H1 (cell line): ENCODE results near the gene PRR3. TPM values are rescaled to one million over a fixed set of nuclear protein-coding genes. Genes with fewer than 3 reads are reported as not detected.

Experiments
- CTCF ChIA-PET: fragments of 300-600 bp; sonication (Branson Sonifier 250); formaldehyde crosslinking; loops from one replicate; lab custom pipeline; 2021; ENCODE audit not compliant: partially characterized antibody; lab: Charles Lee
- POLR2A ChIA-PET: fragments of 300-600 bp; sonication (Branson Sonifier 250); formaldehyde crosslinking; loops from one replicate; lab custom pipeline; 2021; ENCODE audit warnings: inconsistent platforms; ENCODE audit not compliant: partially characterized antibody; lab: Charles Lee
- DNase-seq, 2 experiments: peaks; one replicate each; pipeline versions ENCODE4 v3.0.0 to v3.0.0-alpha.2; 2010 to 2022; ENCODE audit warnings: low spot score in 2 of 2, low read depth in 1 of 2, mixed read lengths in 1 of 2
- FAIRE-seq: peaks from 2 replicates; lab custom pipeline; 2011; peaks lifted over from hg19 to GRCh38; lab: Jason Lieb, UNC
- H2AFZ ChIP-seq: 2 replicates; pipeline ENCODE4 v1.8.1; 2012; ENCODE audit warnings: low read length, inconsistent platforms
- H2AK5ac ChIP-seq: 2 replicates; pipeline ENCODE4 v1.6.1; 2013; ENCODE audit warnings: low read depth, low read length
- H2BK120ac ChIP-seq: replicated peaks from 2 replicates; pipeline ENCODE3; 2013; ENCODE audit warnings: low read depth, low read length, inconsistent platforms
- H2BK12ac ChIP-seq: 2 replicates; pipeline ENCODE4 v1.6.1; 2013; ENCODE audit warnings: low read depth, low read length
- H2BK15ac ChIP-seq: 2 replicates; pipeline ENCODE4 v1.6.1; 2013; ENCODE audit warnings: low read length
- H2BK20ac ChIP-seq: 2 replicates; pipeline ENCODE4 v1.6.1; 2013; ENCODE audit warnings: low read length
- H2BK5ac ChIP-seq: 2 replicates; pipeline ENCODE4 v1.6.1; 2013; ENCODE audit warnings: low read depth, low read length
- H3K14ac ChIP-seq: 2 replicates; pipeline ENCODE4 v1.6.1; 2013; ENCODE audit warnings: inconsistent platforms; ENCODE audit not compliant: insufficient read length
- H3K18ac ChIP-seq: 2 replicates; pipeline ENCODE4 v1.6.1; 2013; ENCODE audit warnings: low read length; ENCODE audit errors: extremely low read depth
- H3K23ac ChIP-seq: 2 replicates; pipeline ENCODE4 v1.6.1; 2013; ENCODE audit warnings: inconsistent platforms; ENCODE audit not compliant: insufficient read length
- H3K23me2 ChIP-seq: 2 replicates; pipeline ENCODE4 v1.6.1; 2013; ENCODE audit warnings: low read depth, low read length
- H3K27ac ChIP-seq: 2 replicates; pipeline ENCODE4 v1.6.1; 2011; ENCODE audit warnings: low read depth, low read length, inconsistent platforms
- H3K27me3 ChIP-seq, 4 experiments: replicated peaks in 1 of 4; 1 replicate in 1 of 4; 2 replicates in 3 of 4; pipeline versions ENCODE4 v1.6.1 to v1.8.1; 2011 to 2013; ENCODE audit warnings: low read length in 3 of 4, mild to moderate bottlenecking in 3 of 4, inconsistent platforms in 2 of 4, mixed read lengths in 2 of 4, moderate library complexity in 1 of 4; ENCODE audit not compliant: control insufficient read depth in 3 of 4, insufficient read depth in 3 of 4; ENCODE audit errors: extremely low read depth in 1 of 4
- H3K36me3 ChIP-seq, 4 experiments: 2 replicates each; pipeline versions ENCODE4 v1.6.1 to v1.8.1; 2011 to 2013; ENCODE audit warnings: mild to moderate bottlenecking in 4 of 4, low read length in 3 of 4, moderate library complexity in 2 of 4, control low read depth in 1 of 4, inconsistent platforms in 1 of 4; ENCODE audit not compliant: insufficient read depth in 4 of 4, control insufficient read depth in 2 of 4
- H3K4ac ChIP-seq: replicated peaks from 2 replicates; pipeline ENCODE3; 2013; ENCODE audit warnings: low read length, low read depth, mixed read lengths, inconsistent platforms; ENCODE audit not compliant: insufficient read length
- H3K4me1 ChIP-seq, 4 experiments: replicated peaks in 1 of 4; 1 replicate in 1 of 4; 2 replicates in 3 of 4; pipeline versions ENCODE4 v1.6.1 to v1.8.1; 2011 to 2013; ENCODE audit warnings: low read length in 3 of 4, inconsistent platforms in 2 of 4, mixed read lengths in 1 of 4; ENCODE audit not compliant: insufficient read depth in 4 of 4, control insufficient read depth in 3 of 4
- H3K4me2 ChIP-seq, 2 experiments: 2 replicates each; pipeline versions ENCODE4 v1.6.1 to v1.8.1; 2011 to 2013; ENCODE audit warnings: low read depth in 2 of 2, low read length in 2 of 2, control low read depth in 1 of 2, inconsistent platforms in 1 of 2, mild to moderate bottlenecking in 1 of 2; ENCODE audit not compliant: insufficient read depth in 1 of 2
- H3K4me3 ChIP-seq, 4 experiments: fragments of 200-600, 300-600 bp in 1 of 4; sonication (generic), shearing (Covaris generic), sonication (Bioruptor Twin) in 1 of 4; 2 replicates each; pipeline versions ENCODE4 v1.5.1 to v1.8.1; 2011 to 2016; ENCODE audit warnings: low read length in 4 of 4, low read depth in 3 of 4, control low read depth in 2 of 4, inconsistent platforms in 2 of 4, mild to moderate bottlenecking in 2 of 4, mixed read lengths in 1 of 4, moderate library complexity in 1 of 4; ENCODE audit not compliant: insufficient read depth in 2 of 4; ENCODE audit errors: extremely low read depth in 1 of 4
- H3K56ac ChIP-seq: replicated peaks from 2 replicates; pipeline ENCODE3; 2013; ENCODE audit warnings: low read depth, mild to moderate bottlenecking, mixed read lengths, low read length, inconsistent platforms; ENCODE audit not compliant: insufficient read length
- H3K79me1 ChIP-seq: 2 replicates; pipeline ENCODE4 v1.6.1; 2013; ENCODE audit warnings: low read depth, low read length, control low read depth
- H3K79me2 ChIP-seq, 2 experiments: 2 replicates each; pipeline versions ENCODE4 v1.6.1 to v1.8.1; 2012 to 2013; ENCODE audit warnings: low read length in 2 of 2, mild to moderate bottlenecking in 2 of 2, inconsistent platforms in 1 of 2; ENCODE audit not compliant: insufficient read depth in 2 of 2, control insufficient read depth in 1 of 2
- H3K9ac ChIP-seq, 4 experiments: replicated peaks in 1 of 4; 1 replicate in 1 of 4; 2 replicates in 3 of 4; pipeline versions ENCODE4 v1.6.1 to v1.8.1; 2011 to 2013; ENCODE audit warnings: low read depth in 3 of 4, low read length in 3 of 4, control low read depth in 2 of 4, mild to moderate bottlenecking in 2 of 4, moderate library complexity in 2 of 4, inconsistent platforms in 1 of 4; ENCODE audit errors: extremely low read depth in 1 of 4
- H3K9me3 ChIP-seq, 2 experiments: 2 replicates each; pipeline versions ENCODE4 v1.6.1 to v1.8.1; 2012 to 2013; ENCODE audit warnings: mild to moderate bottlenecking in 2 of 2, moderate library complexity in 2 of 2, control low read depth in 1 of 2, inconsistent platforms in 1 of 2, low read depth in 1 of 2, low read length in 1 of 2, mixed read lengths in 1 of 2; ENCODE audit not compliant: insufficient read depth in 2 of 2
- H4K20me1 ChIP-seq, 2 experiments: replicated peaks in 1 of 2; 2 replicates each; pipeline versions ENCODE3 to v1.8.1; 2011 to 2013; ENCODE audit warnings: inconsistent platforms in 2 of 2, low read length in 2 of 2, mild to moderate bottlenecking in 1 of 2; ENCODE audit not compliant: insufficient read depth in 2 of 2, control insufficient read depth in 1 of 2
- H4K5ac ChIP-seq: 2 replicates; pipeline ENCODE4 v1.6.1; 2013; ENCODE audit warnings: low read length, low read depth, mixed read lengths, inconsistent platforms; ENCODE audit not compliant: insufficient read length
- H4K8ac ChIP-seq: 2 replicates; pipeline ENCODE4 v1.8.0; 2013; ENCODE audit warnings: mild to moderate bottlenecking, moderate library complexity, low read length, inconsistent platforms; ENCODE audit not compliant: insufficient read depth; ENCODE audit errors: extremely low read depth
- H4K91ac ChIP-seq: replicated peaks from 2 replicates; pipeline ENCODE3; 2013; ENCODE audit warnings: low read length, mixed read lengths, inconsistent platforms; ENCODE audit not compliant: insufficient read length
- BACH1 ChIP-seq: IDR thresholded peaks from 2 replicates; pipeline ENCODE4 v1.6.1; 2012; ENCODE audit warnings: low read length, improper control_type of control experiment
- CREB1 ChIP-seq: IDR thresholded peaks from 2 replicates; pipeline ENCODE4 v1.6.1; 2012; ENCODE audit warnings: inconsistent platforms
- RAD21 ChIP-seq, 2 experiments: IDR thresholded peaks in 1 of 2; conservative IDR thresholded peaks in 1 of 2; 2 replicates each; pipeline ENCODE4 v1.6.1; 2011; ENCODE audit warnings: low read depth in 2 of 2, low read length in 2 of 2, improper control_type of control experiment in 1 of 2, inconsistent platforms in 1 of 2, mild to moderate bottlenecking in 1 of 2, moderate library complexity in 1 of 2
- WGBS, 2 experiments: shearing (Covaris generic) in 1 of 2; methylation state at CpG; one replicate each; pipeline versions ENCODE4 v1.1.6 to v1.1.7; 2013 to 2015; ENCODE audit warnings: low lambda C conversion rate in 2 of 2, mixed read lengths in 2 of 2, inconsistent platforms in 1 of 2, low coverage in 1 of 2, missing lambda C conversion rate in 1 of 2; ENCODE audit not compliant: insufficient replicate concordance in 2 of 2, insufficient coverage in 1 of 2, insufficient read length in 1 of 2; ENCODE audit errors: extremely low coverage in 1 of 2, missing lambda C conversion rate in 1 of 2; 5-methylcytosine and 5-hydroxymethylcytosine counted together
- polyA plus RNA-seq, 7 experiments: library from polyadenylated mRNA; depleted of rRNA in 3 of 7; stranded (reverse) in 5 of 7; unstranded in 2 of 7; fragments of >200 nt in 5 of 7; fragments of 200-250 nt in 2 of 7; gene quantifications; 1 replicate in 5 of 7; 2 replicates in 1 of 7; 4 replicates in 1 of 7; pipeline versions ENCODE4 v1.2.1 to v1.2.3, GENCODE V29; 2011 to 2013; ENCODE audit warnings: missing spikeins in 2 of 7, mixed read lengths in 2 of 7
- total RNA-seq: library from RNA; stranded (reverse); fragmentation: NEBNext Ultra II Directional; extraction: Animal tissue kit (Norgen Biotek cat#: 25700); gene quantifications from 2 replicates; pipeline ENCODE4 v1.2.1, GENCODE V29; 2021
- TF ChIP-seq, protein P1 (sequence below), 3 experiments: IDR thresholded peaks; 1 replicate in 2 of 3; 2 replicates in 1 of 3; pipeline versions ENCODE4 v1.5.1 to v1.6.1; 2011; ENCODE audit warnings: low read length in 3 of 3, mild to moderate bottlenecking in 3 of 3, inconsistent platforms in 2 of 3, low read depth in 1 of 3, moderate library complexity in 1 of 3; ENCODE audit not compliant: insufficient read depth in 1 of 3; ENCODE audit errors: control extremely low read depth in 1 of 3

The PRR3 gene
- total and polyA plus RNA-seq, 2 of the 8 experiments (the other 6 are each of a cell fraction or from before 2014, with no cell fraction given): 10.5 to 24.2 TPM

- Histone ChIP-seq H3K4me3 (no peak overlapping the region), H3K56ac (no peak overlapping the region), H3K79me1 (no peaks in the 10 kb centered on the region), H4K91ac (no peak overlapping the region), H2BK20ac (no peak overlapping the region), H2BK120ac (no peak overlapping the region), H2AK5ac (no peak overlapping the region), H3K9ac (no peak overlapping the region), H3K23ac (no peak overlapping the region), H2BK12ac (no peak overlapping the region), H3K36me3 (peaks cover 5 to 18% (median 10%) of the 10 kb centered on the region in 4 experiments; a peak in 6 of 8 replicates), H3K4me1 (no peaks in the 10 kb centered on the region), H3K4ac (no peak overlapping the region), H4K20me1 (peaks cover 2% of the 10 kb centered on the region in 2 experiments), H3K4me2 (no peak overlapping the region), H3K9me3 (no peaks in the 10 kb centered on the region), H3K14ac (no peak overlapping the region), H3K23me2 (no peaks in the 10 kb centered on the region), H2BK15ac (no peak overlapping the region), H3K27me3 (no peaks in the 10 kb centered on the region), H3K27ac (no peak overlapping the region), H3K79me2 (no peaks in the 10 kb centered on the region), H3K18ac (no peak overlapping the region), H2AFZ (no peak overlapping the region), H4K8ac (no peak overlapping the region), H4K5ac (no peak overlapping the region), H2BK5ac (no peak overlapping the region)
- ChIA-PET CTCF (interaction anchor here (0.6 to 20.8 kb wide), 36 partner anchors 9 to 882 kb away, joined by 3 to 326 read pairs (median 4); partner anchors contain the start of genes GNL1, MRPS18B and PRR3), POLR2A (interaction anchor here (0.6 to 4.5 kb wide), 9 partner anchors 11 to 338 kb away, joined by 3 to 47 read pairs (median 3); partner anchors contain the start of genes ABCF1, GNL1 and PRR3)
- WGBS, 2 experiments: 72% methylated on average over 6 of the region's 6 CpGs; no CpG with 5 or more reads in 1 of the 2 experiments
- DNase-seq (no peak), FAIRE-seq (peak; percentile 7)
- no peak for TF ChIP-seq CREB1
- TF ChIP-seq RAD21 (IDR thresholded peaks at IDR 0.05 in 1 of 2, conservative IDR thresholded peaks at IDR 0.05 in 1 of 2; ENCODE audit: low read depth in 2 of 2, low read length in 2 of 2): peak; percentile 58 to 61
- TF ChIP-seq, protein P1, sequence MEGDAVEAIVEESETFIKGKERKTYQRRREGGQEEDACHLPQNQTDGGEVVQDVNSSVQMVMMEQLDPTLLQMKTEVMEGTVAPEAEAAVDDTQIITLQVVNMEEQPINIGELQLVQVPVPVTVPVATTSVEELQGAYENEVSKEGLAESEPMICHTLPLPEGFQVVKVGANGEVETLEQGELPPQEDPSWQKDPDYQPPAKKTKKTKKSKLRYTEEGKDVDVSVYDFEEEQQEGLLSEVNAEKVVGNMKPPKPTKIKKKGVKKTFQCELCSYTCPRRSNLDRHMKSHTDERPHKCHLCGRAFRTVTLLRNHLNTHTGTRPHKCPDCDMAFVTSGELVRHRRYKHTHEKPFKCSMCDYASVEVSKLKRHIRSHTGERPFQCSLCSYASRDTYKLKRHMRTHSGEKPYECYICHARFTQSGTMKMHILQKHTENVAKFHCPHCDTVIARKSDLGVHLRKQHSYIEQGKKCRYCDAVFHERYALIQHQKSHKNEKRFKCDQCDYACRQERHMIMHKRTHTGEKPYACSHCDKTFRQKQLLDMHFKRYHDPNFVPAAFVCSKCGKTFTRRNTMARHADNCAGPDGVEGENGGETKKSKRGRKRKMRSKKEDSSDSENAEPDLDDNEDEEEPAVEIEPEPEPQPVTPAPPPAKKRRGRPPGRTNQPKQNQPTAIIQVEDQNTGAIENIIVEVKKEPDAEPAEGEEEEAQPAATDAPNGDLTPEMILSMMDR (IDR thresholded peaks at IDR 0.05; ENCODE audit: control extremely low read depth in 1 of 3, insufficient read depth in 1 of 3, low read depth in 1 of 3, low read length in 3 of 3): peak in 2 of 3 experiments; percentile 70 to 76; a peak in 3 of 4 replicates
- no peak for TF ChIP-seq BACH1
Observed at GRCh38 chr6:30544666-30545272, 12.3 kb upstream of the PRR3 start.
